SK-N-SH treated with all-trans-retinoic acid at 6 μM for 48 hours (cell line): ENCODE results near the gene CNTFR.

Source experiments
- ARNTL ChIP-seq: fragments of 450-650 bp; formaldehyde crosslinking; IDR thresholded peaks from 2 replicates; pipeline ENCODE4 v1.5.0; 2020; ENCODE audit warnings: low read depth, mild to moderate bottlenecking, moderate library complexity, borderline replicate concordance
- BACH2 ChIP-seq: fragments of 250-450 bp; sonication (Bioruptor Pico); IDR thresholded peaks from 2 replicates; pipeline ENCODE4 v1.9.0; 2021; ENCODE audit warnings: mild to moderate bottlenecking, borderline replicate concordance
- ESRRG ChIP-seq: fragments of 250-450 bp; sonication (Bioruptor Pico); IDR thresholded peaks from 2 replicates; pipeline ENCODE4 v1.6.1; 2021; ENCODE audit warnings: mild to moderate bottlenecking
- OSR1 ChIP-seq: fragments of 250-450 bp; sonication (Bioruptor Pico); IDR thresholded peaks from 2 replicates; pipeline ENCODE4 v1.8.0; 2022; ENCODE audit warnings: moderate library complexity, mild to moderate bottlenecking, inconsistent platforms
- PPARA ChIP-seq: fragments of 250-450 bp; sonication (Bioruptor Pico); IDR thresholded peaks from 2 replicates; pipeline ENCODE4 v1.5.0; 2020; ENCODE audit warnings: mild to moderate bottlenecking, borderline replicate concordance
- RARB ChIP-seq: fragments of 250-450 bp; sonication (Bioruptor Pico); IDR thresholded peaks from 2 replicates; pipeline ENCODE4 v1.8.0; 2021; ENCODE audit warnings: mild to moderate bottlenecking, moderate library complexity
- TSHZ2 ChIP-seq: fragments of 250-450 bp; sonication (Bioruptor Pico); IDR thresholded peaks from 2 replicates; pipeline ENCODE4 v1.5.0; 2020; ENCODE audit warnings: mild to moderate bottlenecking, moderate library complexity
- ZFP30 ChIP-seq: fragments of 450-650 bp; formaldehyde crosslinking; IDR thresholded peaks from 2 replicates; pipeline ENCODE4 v1.5.0; 2022; ENCODE audit warnings: mild to moderate bottlenecking, moderate library complexity
- ZNF565 ChIP-seq: fragments of 450-650 bp; formaldehyde crosslinking; conservative IDR thresholded peaks from 2 replicates; pipeline ENCODE4 v1.5.0; 2020; ENCODE audit warnings: low read depth, mild to moderate bottlenecking, moderate library complexity
- ZNF8 ChIP-seq: fragments of 450-650 bp; formaldehyde crosslinking; IDR thresholded peaks from 2 replicates; pipeline ENCODE4 v1.5.0; 2020; ENCODE audit warnings: mild to moderate bottlenecking, moderate library complexity
- TF ChIP-seq, protein P1 (sequence below): fragments of 250-450 bp; sonication (Bioruptor Pico); IDR thresholded peaks from 2 replicates; pipeline ENCODE4 v1.8.0; 2021; ENCODE audit warnings: low read depth, mild to moderate bottlenecking, moderate library complexity, borderline replicate concordance
- TF ChIP-seq, protein P2 (sequence below): fragments of 250-450 bp; sonication (Bioruptor Pico); IDR thresholded peaks from 2 replicates; pipeline ENCODE4 v1.5.1; 2020; ENCODE audit warnings: low read depth, mild to moderate bottlenecking, moderate library complexity

- TF ChIP-seq ZNF8 (CRISPR knock-in tag): no peak
- no peak for TF ChIP-seq ZFP30 (CRISPR knock-in tag)
- TF ChIP-seq PPARA: no peak
- TF ChIP-seq OSR1 (CRISPR knock-in tag): no peak
- TF ChIP-seq TSHZ2 (CRISPR knock-in tag): no peak
- no peak for TF ChIP-seq ZNF565 (CRISPR knock-in tag)
- no peak for TF ChIP-seq ARNTL (CRISPR knock-in tag)
- TF ChIP-seq, protein P1, sequence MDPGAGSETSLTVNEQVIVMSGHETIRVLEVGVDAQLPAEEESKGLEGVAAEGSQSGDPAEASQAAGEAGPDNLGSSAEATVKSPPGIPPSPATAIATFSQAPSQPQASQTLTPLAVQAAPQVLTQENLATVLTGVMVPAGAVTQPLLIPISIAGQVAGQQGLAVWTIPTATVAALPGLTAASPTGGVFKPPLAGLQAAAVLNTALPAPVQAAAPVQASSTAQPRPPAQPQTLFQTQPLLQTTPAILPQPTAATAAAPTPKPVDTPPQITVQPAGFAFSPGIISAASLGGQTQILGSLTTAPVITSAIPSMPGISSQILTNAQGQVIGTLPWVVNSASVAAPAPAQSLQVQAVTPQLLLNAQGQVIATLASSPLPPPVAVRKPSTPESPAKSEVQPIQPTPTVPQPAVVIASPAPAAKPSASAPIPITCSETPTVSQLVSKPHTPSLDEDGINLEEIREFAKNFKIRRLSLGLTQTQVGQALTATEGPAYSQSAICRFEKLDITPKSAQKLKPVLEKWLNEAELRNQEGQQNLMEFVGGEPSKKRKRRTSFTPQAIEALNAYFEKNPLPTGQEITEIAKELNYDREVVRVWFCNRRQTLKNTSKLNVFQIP: no peak
- no peak for TF ChIP-seq ESRRG (CRISPR knock-in tag)
- TF ChIP-seq, protein P2, sequence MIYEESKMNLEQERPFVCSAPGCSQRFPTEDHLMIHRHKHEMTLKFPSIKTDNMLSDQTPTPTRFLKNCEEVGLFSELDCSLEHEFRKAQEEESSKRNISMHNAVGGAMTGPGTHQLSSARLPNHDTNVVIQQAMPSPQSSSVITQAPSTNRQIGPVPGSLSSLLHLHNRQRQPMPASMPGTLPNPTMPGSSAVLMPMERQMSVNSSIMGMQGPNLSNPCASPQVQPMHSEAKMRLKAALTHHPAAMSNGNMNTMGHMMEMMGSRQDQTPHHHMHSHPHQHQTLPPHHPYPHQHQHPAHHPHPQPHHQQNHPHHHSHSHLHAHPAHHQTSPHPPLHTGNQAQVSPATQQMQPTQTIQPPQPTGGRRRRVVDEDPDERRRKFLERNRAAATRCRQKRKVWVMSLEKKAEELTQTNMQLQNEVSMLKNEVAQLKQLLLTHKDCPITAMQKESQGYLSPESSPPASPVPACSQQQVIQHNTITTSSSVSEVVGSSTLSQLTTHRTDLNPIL (CRISPR knock-in tag): no peak
- no peak for TF ChIP-seq RARB (CRISPR knock-in tag)
- no peak for TF ChIP-seq BACH2 (CRISPR knock-in tag)
Measured at GRCh38 chr9:34573599-34574325, 15.8 kb downstream of the CNTFR start.
